Large intestine (tissue), 3 donors: ENCODE results near the gene CLIC2. TPM values are rescaled to one million over a fixed set of nuclear protein-coding genes. Genes with fewer than 3 reads are reported as not detected.
"Not testable (repeated sequence)": the region's sequence is repeated elsewhere in the genome, so short reads cannot be mapped to it uniquely, and the experiment has no call there.

Source experiments
- DNase-seq, 2 donors: peaks; one replicate each; pipeline versions ENCODE4 v3.0.0 to v3.0.0-alpha.2; 2013
- H3K27ac ChIP-seq: one replicate; pipeline ENCODE4 v1.5.1; 2013; ENCODE audit warnings: low read length
- H3K27me3 ChIP-seq: 2 replicates; pipeline ENCODE4 v1.6.1; 2013; ENCODE audit warnings: low read length; ENCODE audit not compliant: control insufficient read depth, insufficient read depth
- H3K36me3 ChIP-seq: 2 replicates; pipeline ENCODE4 v1.6.1; 2013; ENCODE audit warnings: low read length; ENCODE audit not compliant: control insufficient read depth, insufficient read depth
- H3K4me1 ChIP-seq: one replicate; pipeline ENCODE4 v1.6.1; 2013; ENCODE audit warnings: low read length; ENCODE audit not compliant: control insufficient read depth, insufficient read depth
- H3K4me3 ChIP-seq: one replicate; pipeline ENCODE4 v1.5.1; 2013; ENCODE audit warnings: low read length
- H3K9me3 ChIP-seq: one replicate; pipeline ENCODE4 v1.6.1; 2013; ENCODE audit warnings: mild to moderate bottlenecking, low read depth, low read length, moderate library complexity; ENCODE audit not compliant: control insufficient read depth
- WGBS: methylation state at CpG from one replicate; pipeline ENCODE4 v1.1.5; 2013; ENCODE audit warnings: low lambda C conversion rate; ENCODE audit not compliant: insufficient coverage; 5-methylcytosine and 5-hydroxymethylcytosine counted together
- polyA plus RNA-seq: library from polyadenylated mRNA; unstranded; fragments of 120-200 nt; gene quantifications from one replicate; pipeline ENCODE4 v1.2.1, GENCODE V29; 2013

CLIC2 gene
- polyA plus RNA-seq, 1 donor, result 6.0 TPM

DNA sequence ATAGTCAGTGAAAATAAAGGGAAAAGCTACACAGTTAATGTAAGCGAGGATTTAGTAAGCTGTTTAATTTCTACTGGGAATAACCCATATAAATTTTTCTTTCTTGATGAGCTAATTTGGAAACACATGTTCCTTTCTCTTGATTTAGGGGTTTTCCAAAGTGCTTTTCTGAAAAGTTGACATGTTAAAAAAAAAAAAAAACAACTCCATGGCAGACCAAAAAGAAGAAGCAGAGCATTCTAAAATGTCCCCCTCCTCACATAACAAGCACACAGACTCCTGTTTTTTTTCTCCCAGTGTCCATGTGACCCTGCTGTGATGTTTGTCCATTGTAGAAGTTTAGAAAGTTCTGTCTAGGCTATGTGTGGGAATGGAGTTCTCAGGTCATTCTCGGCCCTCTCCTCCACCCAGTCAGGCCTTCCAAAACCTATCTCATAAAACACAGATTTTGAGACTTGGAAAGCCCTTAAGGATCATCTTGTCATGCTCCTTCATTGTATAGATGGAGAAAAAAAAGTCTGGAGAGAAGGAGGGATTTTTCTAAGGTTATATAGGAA, 792 bp downstream of the CLIC2 start:
- H3K4me3 ChIP-seq, result no peak overlapping the region
- H3K36me3 ChIP-seq, result no peaks in the 10 kb centered on the region
- no peak overlapping the region for H3K27ac ChIP-seq
- no peak for DNase-seq
- no CpG with 5 or more reads among the region's 2 CpGs for WGBS
- no peaks in the 10 kb centered on the region for H3K4me1 ChIP-seq
- H3K9me3 ChIP-seq, result no peaks in the 10 kb centered on the region
- no peaks in the 10 kb centered on the region for H3K27me3 ChIP-seq

DNA sequence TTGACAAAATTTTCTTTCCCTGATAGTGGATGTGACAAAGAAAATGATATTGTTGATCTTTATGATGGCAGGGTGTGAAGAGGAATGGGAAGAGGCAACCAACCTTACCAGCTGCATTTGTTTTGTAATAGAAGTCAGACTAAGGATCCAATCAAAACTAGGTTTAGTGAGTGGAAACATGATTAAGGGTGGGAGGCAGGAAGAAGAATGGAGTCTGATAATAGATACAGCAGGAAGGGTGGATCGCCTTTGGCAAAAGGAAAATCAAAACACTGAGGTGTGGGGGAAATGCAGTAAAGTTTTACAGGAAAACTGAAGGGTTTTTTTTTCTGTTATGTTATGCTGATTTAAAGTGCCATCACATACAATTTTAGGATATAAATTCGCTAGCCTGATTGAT, 3.4 kb downstream of the CLIC2 start:
- no peak overlapping the region for H3K4me3 ChIP-seq

GRCh38 chrX:155329293-155329692, 5.1 kb downstream of the CLIC2 start:
- H3K36me3 ChIP-seq, result no peaks in the 10 kb centered on the region
- DNase-seq, result no peak
- no peak overlapping the region for H3K27ac ChIP-seq
- H3K4me1 ChIP-seq, result no peaks in the 10 kb centered on the region
- no peaks in the 10 kb centered on the region for H3K9me3 ChIP-seq
- no peak overlapping the region for H3K4me3 ChIP-seq
- no CpG with 5 or more reads among the region's 4 CpGs for WGBS
- H3K27me3 ChIP-seq, result no peaks in the 10 kb centered on the region

More for the DNA sequence above, 3.4 kb downstream of the CLIC2 start:
- Histone ChIP-seq H3K36me3 (no peaks in the 10 kb centered on the region), H3K9me3 (no peaks in the 10 kb centered on the region), H3K27me3 (no peaks in the 10 kb centered on the region), H3K27ac (no peak overlapping the region), H3K4me1 (no peaks in the 10 kb centered on the region)
- DNase-seq, result no peak
- 60% methylated on average over 1 of the region's 2 CpGs for whole genome bisulfite sequencing

DNA sequence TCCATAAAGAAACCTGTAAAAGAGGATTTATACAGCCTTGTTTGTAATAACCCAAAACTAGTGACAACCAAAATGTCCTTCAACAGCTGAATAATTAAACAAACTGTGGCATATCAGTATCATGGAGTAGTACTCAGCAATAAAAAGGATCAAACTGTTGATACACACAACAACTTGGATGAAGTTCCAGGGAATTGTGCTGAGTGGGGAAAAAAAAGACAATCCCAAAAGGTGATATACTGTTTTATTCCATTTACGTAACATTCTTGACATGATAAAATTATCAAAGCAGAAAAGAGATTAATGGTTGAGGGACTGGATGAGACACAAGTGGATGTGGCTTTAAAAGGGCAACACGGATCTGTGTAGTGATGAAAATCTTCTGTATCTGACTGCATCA, 7.8 kb downstream of the CLIC2 start:
- Histone ChIP-seq H3K36me3 (no peaks in the 10 kb centered on the region), H3K27ac (no peak overlapping the region), H3K9me3 (no peaks in the 10 kb centered on the region), H3K27me3 (no peaks in the 10 kb centered on the region), H3K4me3 (no peak overlapping the region), H3K4me1 (no peaks in the 10 kb centered on the region)
- WGBS, result no CpG with 5 or more reads among the region's 2 CpGs
- no peak for DNase-seq

GRCh38 chrX:155314260-155314659, 20.2 kb downstream of the CLIC2 start:
- H3K4me1 ChIP-seq, result no peaks in the 10 kb centered on the region
- H3K9me3 ChIP-seq, result no peaks in the 10 kb centered on the region
- H3K27me3 ChIP-seq, result no peaks in the 10 kb centered on the region
- DNase-seq, result no peak
- H3K27ac ChIP-seq, result no peak overlapping the region
- H3K4me3 ChIP-seq, result no peak overlapping the region
- H3K36me3 ChIP-seq, result no peaks in the 10 kb centered on the region
- WGBS, result no CpG with 5 or more reads among the region's 5 CpGs

GRCh38 chrX:155313766-155314165, 20.6 kb downstream of the CLIC2 start:
- no peaks in the 10 kb centered on the region for H3K36me3 ChIP-seq
- no peaks in the 10 kb centered on the region for H3K27me3 ChIP-seq
- WGBS, result no CpG with 5 or more reads among the region's 4 CpGs
- no peak for DNase-seq
- no peak overlapping the region for H3K4me3 ChIP-seq
- H3K4me1 ChIP-seq, result no peaks in the 10 kb centered on the region
- no peaks in the 10 kb centered on the region for H3K9me3 ChIP-seq
- no peak overlapping the region for H3K27ac ChIP-seq

DNA sequence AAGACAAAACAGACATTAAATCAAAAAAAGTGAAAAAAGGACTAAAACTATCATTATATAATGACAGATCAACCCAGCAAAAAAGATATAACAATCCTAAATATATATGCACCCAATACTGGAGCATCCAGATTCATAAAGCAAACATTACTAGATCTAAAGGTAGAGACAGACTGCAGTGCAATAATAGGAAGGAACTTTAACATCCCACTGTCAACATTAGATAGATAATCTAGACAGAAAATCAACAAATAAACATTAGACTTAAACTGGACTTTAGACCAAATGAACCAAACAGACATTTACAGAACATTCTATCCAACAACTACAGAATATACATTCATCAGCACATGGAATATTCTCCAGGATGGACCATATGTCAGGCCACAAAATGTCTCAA, 40.6 kb downstream of the CLIC2 start:
- Histone ChIP-seq H3K4me1 (no peaks in the 10 kb centered on the region), H3K27me3 (no peaks in the 10 kb centered on the region), H3K36me3 (no peaks in the 10 kb centered on the region), H3K27ac (no peak overlapping the region), H3K9me3 (peaks cover 3% of the 10 kb centered on the region), H3K4me3 (no peak overlapping the region)
- DNase-seq, result no peak

DNA sequence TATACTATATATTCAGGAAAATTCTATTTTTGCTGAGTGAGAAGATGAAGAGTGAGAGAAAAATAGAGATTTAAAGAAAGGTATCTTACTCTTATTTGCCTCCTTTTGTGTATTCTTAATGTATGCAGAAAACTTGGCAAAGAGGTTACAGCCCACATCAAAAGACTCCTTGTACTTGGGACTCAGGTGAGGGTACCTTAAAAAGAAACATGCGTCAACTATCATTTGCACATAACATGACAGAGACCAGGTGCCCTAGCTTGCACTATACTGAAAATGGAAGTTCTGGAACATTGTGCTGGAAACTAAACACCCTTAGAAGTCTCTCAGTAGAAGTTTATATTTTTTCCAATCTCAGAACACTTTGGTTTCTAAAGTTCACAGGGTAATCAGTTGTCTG, 54.5 kb downstream of the CLIC2 start:
- DNase-seq, result no peak
- H3K27ac ChIP-seq, result no peak overlapping the region
- no peaks in the 10 kb centered on the region for H3K27me3 ChIP-seq
- H3K4me1 ChIP-seq, result no peaks in the 10 kb centered on the region
- WGBS, result no CpG with 5 or more reads among the region's 1 CpG
- no peak overlapping the region for H3K4me3 ChIP-seq
- no peaks in the 10 kb centered on the region for H3K9me3 ChIP-seq
- no peaks in the 10 kb centered on the region for H3K36me3 ChIP-seq

DNA sequence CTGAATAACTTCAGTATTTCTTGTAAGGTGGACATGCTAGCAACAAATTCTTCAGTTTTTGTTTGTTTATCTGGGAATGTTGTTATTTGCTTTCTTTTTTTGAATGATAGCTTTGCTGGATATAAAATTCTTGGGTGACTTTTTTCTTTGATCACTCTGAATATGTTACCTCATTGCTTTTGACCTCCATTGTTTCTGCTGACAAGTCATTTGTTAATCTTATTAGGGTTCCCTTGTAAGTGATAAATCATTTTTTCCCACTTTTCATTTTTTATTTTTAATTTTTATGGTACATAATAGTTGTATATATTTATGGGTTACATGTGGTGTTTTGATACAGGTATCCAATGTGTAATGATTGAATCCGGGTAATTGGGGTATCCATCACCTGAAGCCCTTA, 63.4 kb downstream of the CLIC2 start:
- DNase-seq, result no peak
- H3K9me3 ChIP-seq, result no peaks in the 10 kb centered on the region
- no CpG with 5 or more reads among the region's 1 CpG for WGBS
- no peaks in the 10 kb centered on the region for H3K27me3 ChIP-seq
- no peaks in the 10 kb centered on the region for H3K36me3 ChIP-seq
- no peaks in the 10 kb centered on the region for H3K4me1 ChIP-seq
- H3K27ac ChIP-seq, result no peak overlapping the region
- H3K4me3 ChIP-seq, result no peak overlapping the region

GRCh38 chrX:155267995-155268394, 66.4 kb downstream of the CLIC2 start:
- H3K4me3 ChIP-seq, H3K4me1 ChIP-seq, DNase-seq, H3K27me3 ChIP-seq, H3K36me3 ChIP-seq, H3K27ac ChIP-seq, H3K9me3 ChIP-seq: not testable (repeated sequence)
- WGBS, result no CpG with 5 or more reads among the region's 1 CpG

- Histone ChIP-seq H3K36me3 (no peaks in the 10 kb centered on the region), H3K4me1 (no peaks in the 10 kb centered on the region), H3K4me3 (no peak overlapping the region), H3K27ac (no peak overlapping the region), H3K27me3 (peaks cover 6% of the 10 kb centered on the region), H3K9me3 (no peaks in the 10 kb centered on the region)
- no peak for DNase-seq
- no CpG with 5 or more reads among the region's 1 CpG for WGBS
Measured at GRCh38 chrX:155266439-155266838, 68.0 kb downstream of the CLIC2 start.
